SJCRH30 (cell line): ENCODE measurements around the gene ZNF443. TPM values are rescaled to one million over a fixed set of nuclear protein-coding genes. Genes with fewer than 3 reads are reported as not detected.
"Not testable (repeated sequence)": the region's sequence is repeated elsewhere in the genome, so short reads cannot be mapped to it uniquely, and the experiment has no call there.

Experiments
- DNase-seq, 2 experiments: peaks; one replicate each; pipeline ENCODE4 v3.0.0-alpha.2; 2015 to 2020
- H3K27ac ChIP-seq: fragments of 250-450 bp; sonication (Bioruptor Pico); 2 replicates; pipeline ENCODE4 v1.5.1; 2020; ENCODE audit warnings: mild to moderate bottlenecking, moderate library complexity
- H3K27me3 ChIP-seq: fragments of 250-450 bp; sonication (Bioruptor Pico); 2 replicates; pipeline ENCODE4 v1.5.1; 2020; ENCODE audit warnings: mild to moderate bottlenecking, moderate library complexity
- H3K36me3 ChIP-seq: fragments of 250-450 bp; sonication (Bioruptor Pico); 2 replicates; pipeline ENCODE4 v1.5.1; 2020; ENCODE audit warnings: mild to moderate bottlenecking, moderate library complexity
- H3K4me1 ChIP-seq: fragments of 250-450 bp; sonication (Bioruptor Pico); 2 replicates; pipeline ENCODE4 v1.5.1; 2020; ENCODE audit warnings: mild to moderate bottlenecking, moderate library complexity
- H3K4me3 ChIP-seq: fragments of 250-450 bp; sonication (Bioruptor Pico); 2 replicates; pipeline ENCODE4 v1.5.1; 2020; ENCODE audit warnings: mild to moderate bottlenecking, moderate library complexity
- H3K9me3 ChIP-seq: fragments of 250-450 bp; sonication (Bioruptor Pico); replicated peaks from 2 replicates; pipeline ENCODE4 v1.5.1; 2020; ENCODE audit warnings: mild to moderate bottlenecking, moderate library complexity
- total RNA-seq: library from RNA; depleted of rRNA; stranded (reverse); fragments of >200 nt; shearing (Covaris generic); gene quantifications from 2 replicates; pipeline ENCODE4 v1.2.3, GENCODE V29; 2014; rRNA removed

Gene ZNF443
- 10.8 and 12.0 TPM in 2 replicates for total RNA-seq

DNA sequence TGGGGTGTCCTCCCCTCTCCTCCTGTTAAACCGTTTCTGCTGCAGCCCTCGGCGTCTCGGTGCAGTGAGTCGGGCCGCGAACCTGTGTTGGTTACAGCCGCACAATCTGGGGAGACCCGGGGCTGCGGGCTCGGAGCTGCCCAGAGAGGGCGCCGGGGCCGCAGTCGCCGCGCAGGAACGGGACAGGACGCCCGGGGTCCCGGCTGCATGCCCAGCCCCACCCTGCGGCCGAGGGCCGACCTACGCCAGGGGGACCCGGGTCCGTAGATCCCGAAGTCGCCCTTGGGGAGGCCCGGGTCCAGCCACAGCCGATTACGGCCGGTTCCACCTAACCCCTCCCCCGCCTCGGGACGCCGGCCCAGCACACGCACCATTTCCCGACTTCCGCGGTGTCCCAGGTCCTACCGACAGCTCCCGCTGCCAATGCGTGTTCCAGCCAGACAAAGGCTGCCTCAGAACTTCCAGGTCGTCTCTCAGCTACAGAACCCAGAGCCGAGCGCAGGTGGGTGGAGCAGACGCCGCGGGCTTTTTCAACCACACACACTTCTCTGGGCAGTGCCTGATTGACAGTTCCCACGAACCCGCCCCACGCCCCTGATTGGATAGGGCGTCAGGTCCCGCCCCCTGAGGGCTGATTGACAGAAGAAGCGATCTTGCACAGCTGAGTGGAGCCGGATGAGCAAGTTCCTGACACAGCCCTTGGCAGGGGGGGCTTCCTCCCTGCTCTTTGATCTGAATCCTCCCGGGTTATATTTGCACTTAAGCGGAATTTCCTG is at the start of gene ZNF443:
TSS of gene ZNF443 (minus strand) at position 481 of the 776 bp plus-strand sequence. CDS start at position 374, 107 bp downstream.
- peaks cover 15% of the 10 kb centered on the region; the same call in 1 of the 2 replicates for H3K9me3 ChIP-seq
- H3K4me1 ChIP-seq: no peaks in the 10 kb centered on the region
- DNase-seq: peak; percentile 99 to 100
- H3K27me3 ChIP-seq: no peaks in the 10 kb centered on the region
- H3K36me3 ChIP-seq: no peaks in the 10 kb centered on the region
- H3K27ac ChIP-seq: peak within 1 kb of the TSS; percentile 36; the same call in 1 of the 2 replicates
- peak within 1 kb of the TSS; percentile 75 for H3K4me3 ChIP-seq

DNA sequence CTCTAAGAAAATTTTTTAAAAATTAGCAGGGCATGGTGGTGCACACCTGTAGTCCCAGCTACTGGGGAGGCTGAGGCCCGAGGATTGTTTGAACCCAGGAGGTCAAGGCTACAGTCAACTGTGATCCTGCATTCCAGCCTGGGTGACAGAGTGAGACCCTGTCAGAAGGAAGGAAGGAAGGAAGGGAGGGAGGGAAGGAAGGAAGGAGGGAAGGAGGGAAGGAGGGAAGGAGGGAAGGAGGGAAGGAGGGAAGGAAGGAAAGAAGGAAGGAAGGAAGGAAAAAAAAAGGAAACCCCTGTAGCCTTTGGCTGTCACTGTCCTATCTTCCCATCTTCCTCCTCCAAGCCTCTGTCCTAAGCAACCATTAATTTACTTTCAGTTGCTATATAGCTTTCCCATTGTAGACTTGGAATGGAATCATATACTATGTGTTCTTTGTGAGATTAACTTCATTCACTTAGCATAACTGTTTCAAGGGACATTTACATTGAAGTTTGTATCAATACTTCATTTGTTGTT is 45.5 kb upstream of the ZNF443 start:
- not testable (repeated sequence) for H3K4me3 ChIP-seq, H3K27me3 ChIP-seq, DNase-seq, H3K4me1 ChIP-seq, H3K27ac ChIP-seq, H3K9me3 ChIP-seq, H3K36me3 ChIP-seq

DNA sequence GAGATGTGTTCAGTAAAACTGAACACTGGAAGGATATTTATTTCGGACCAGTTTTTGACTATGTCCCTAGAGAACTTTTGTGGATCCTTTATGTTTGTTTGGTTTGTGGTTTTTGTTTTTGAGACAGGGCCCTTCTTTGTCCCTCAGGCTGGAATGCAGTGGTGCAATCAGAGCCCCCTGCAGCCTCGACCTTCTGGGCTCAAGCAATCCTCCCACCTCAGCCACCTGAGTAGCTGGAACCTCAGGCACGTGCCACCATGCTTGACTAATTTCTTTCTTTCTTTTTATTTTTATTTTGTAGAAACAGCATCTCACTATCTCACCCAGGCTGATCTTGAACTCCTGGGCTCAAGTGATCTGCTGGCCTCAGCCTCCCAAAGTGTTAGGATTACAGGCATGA is 44.8 kb upstream of the ZNF443 start:
- Histone ChIP-seq H3K27ac (no peak overlapping the region), H3K36me3 (peaks cover 3% of the 10 kb centered on the region; the same call in 1 of the 2 replicates), H3K4me3 (peak overlapping the region; percentile 90; the same call in 1 of the 2 replicates), H3K27me3 (no peaks in the 10 kb centered on the region), H3K9me3 (0 out of 2 replicates have a peak, but pooled peaks cover 3% of the 10 kb centered on the region), H3K4me1 (0 out of 2 replicates have a peak, but pooled peaks cover 6% of the 10 kb centered on the region)
- DNase-seq: no peak

DNA sequence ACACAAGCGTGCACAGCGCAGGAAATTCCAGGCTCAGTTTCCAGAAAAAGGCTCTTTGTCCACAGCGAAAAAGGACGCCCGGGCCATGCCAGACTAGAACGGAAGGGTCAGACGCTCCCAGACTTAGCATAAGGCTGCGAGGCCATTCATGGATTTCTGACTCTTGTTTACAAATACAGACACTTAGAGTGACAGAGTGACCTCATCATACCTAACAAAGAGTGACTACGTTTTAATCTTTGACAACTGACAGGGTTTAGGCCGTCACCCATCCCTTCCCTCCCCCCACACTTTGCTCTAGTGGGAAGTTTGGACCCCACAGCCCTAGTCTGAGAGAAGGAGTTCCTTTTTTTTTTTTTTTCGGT is 44.2 kb upstream of the ZNF443 start:
- H3K9me3 ChIP-seq: 0 out of 2 replicates have a peak, but pooled peaks cover 3% of the 10 kb centered on the region
- peak overlapping the region; percentile 90 for H3K4me3 ChIP-seq
- 0 out of 2 replicates have a peak, but pooled peaks cover 6% of the 10 kb centered on the region for H3K4me1 ChIP-seq
- H3K27me3 ChIP-seq: no peaks in the 10 kb centered on the region
- peaks cover 3% of the 10 kb centered on the region; the same call in 1 of the 2 replicates for H3K36me3 ChIP-seq
- no peak for DNase-seq
- H3K27ac ChIP-seq: peak overlapping the region; percentile 19; the same call in 1 of the 2 replicates

DNA sequence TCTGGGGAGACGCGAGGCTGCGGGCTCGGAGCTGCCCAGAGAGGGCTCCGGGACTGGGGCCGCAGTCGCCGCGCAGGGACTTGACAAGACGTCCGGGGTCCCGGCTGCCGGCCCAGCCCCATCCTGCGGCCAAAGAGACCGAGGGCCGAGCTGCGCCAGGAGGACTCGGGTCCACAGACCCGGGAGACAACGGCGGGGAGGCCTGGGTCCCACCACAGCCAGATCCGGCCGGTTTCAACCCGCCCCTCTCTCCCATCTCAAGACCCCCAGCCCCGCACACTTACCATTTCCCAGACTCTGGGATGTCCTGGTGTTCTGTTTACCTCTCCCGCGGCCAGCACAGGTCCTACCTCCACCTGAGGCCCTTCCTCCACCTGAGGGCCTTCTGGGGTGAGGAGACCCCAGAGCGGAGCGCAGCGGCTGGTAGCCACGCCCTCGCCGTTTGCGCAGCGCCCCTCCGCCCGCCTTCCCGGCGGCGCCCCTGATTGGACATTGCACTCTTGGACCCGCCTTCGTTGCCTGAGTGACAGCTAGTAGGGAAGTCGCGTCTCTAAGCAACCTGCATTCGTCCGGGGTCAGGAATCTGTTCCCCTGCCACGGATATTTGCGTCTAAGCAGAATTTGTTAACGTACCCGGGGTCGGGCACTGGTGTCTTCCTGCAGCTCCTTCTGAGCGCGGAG is 43.7 kb upstream of the ZNF443 start, which contains the start of gene ZNF709:
TSS of gene ZNF709 (minus strand) at position 446 of the 681 bp plus-strand sequence. CDS start at position 287, 159 bp downstream.
- peak; percentile 93 to 97 for DNase-seq
- Histone ChIP-seq H3K9me3 (0 out of 2 replicates have a peak, but pooled peaks cover 3% of the 10 kb centered on the region), H3K27me3 (no peaks in the 10 kb centered on the region), H3K4me3 (peak within 1 kb of the TSS; percentile 90), H3K4me1 (0 out of 2 replicates have a peak, but pooled peaks cover 6% of the 10 kb centered on the region), H3K27ac (peak within 1 kb of the TSS; percentile 19; the same call in 1 of the 2 replicates), H3K36me3 (peaks cover 3% of the 10 kb centered on the region; the same call in 1 of the 2 replicates)

DNA sequence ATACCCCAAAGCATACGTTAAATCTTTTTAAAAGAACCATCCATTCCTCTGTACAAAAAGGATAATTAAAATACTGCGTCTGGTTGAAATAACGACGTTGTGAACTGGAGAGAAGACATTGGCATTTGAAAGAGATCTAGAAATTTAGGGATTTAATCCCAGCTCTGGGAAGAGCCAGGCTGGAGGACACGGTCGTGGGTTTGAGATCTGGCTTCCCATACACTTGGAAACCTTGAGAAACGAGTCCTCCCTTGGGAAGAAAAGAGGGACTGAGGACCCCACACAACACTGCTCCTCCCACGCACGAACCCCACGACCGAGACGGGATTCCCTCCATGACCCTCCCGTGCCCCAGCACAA is 43.2 kb upstream of the ZNF443 start:
- Histone ChIP-seq H3K36me3 (peaks cover 3% of the 10 kb centered on the region; the same call in 1 of the 2 replicates), H3K27ac (peak overlapping the region; percentile 19; the same call in 1 of the 2 replicates), H3K4me3 (peak overlapping the region; percentile 90), H3K9me3 (0 out of 2 replicates have a peak, but pooled peaks cover 3% of the 10 kb centered on the region), H3K4me1 (0 out of 2 replicates have a peak, but pooled peaks cover 6% of the 10 kb centered on the region), H3K27me3 (no peaks in the 10 kb centered on the region)
- no peak for DNase-seq

DNA sequence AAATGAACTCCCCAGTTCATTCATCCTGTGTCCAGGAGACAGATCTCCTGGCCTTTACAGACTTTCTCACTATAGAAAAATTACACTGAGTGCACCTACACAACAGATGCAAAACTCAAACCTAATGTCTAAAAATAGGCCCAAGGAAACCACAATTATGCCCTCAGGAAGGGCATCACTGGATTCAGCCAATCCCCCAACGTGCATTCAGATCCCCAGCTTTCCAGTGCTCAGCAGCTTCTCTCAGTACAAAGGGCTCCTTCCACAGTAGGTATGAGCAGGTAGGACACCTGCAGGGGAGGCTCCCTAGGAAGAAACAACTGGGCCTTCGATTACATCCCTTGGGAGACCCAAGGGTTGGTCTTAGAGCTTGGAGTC is 41.7 kb upstream of the ZNF443 start:
- no peak overlapping the region for H3K27ac ChIP-seq
- 0 out of 2 replicates have a peak, but pooled peaks cover 3% of the 10 kb centered on the region for H3K9me3 ChIP-seq
- no peaks in the 10 kb centered on the region for H3K27me3 ChIP-seq
- peak in 1 of 2 experiments; percentile 37 for DNase-seq
- H3K4me1 ChIP-seq: 0 out of 2 replicates have a peak, but pooled peaks cover 6% of the 10 kb centered on the region
- peaks cover 3% of the 10 kb centered on the region; the same call in 1 of the 2 replicates for H3K36me3 ChIP-seq
- H3K4me3 ChIP-seq: no peak overlapping the region

DNA sequence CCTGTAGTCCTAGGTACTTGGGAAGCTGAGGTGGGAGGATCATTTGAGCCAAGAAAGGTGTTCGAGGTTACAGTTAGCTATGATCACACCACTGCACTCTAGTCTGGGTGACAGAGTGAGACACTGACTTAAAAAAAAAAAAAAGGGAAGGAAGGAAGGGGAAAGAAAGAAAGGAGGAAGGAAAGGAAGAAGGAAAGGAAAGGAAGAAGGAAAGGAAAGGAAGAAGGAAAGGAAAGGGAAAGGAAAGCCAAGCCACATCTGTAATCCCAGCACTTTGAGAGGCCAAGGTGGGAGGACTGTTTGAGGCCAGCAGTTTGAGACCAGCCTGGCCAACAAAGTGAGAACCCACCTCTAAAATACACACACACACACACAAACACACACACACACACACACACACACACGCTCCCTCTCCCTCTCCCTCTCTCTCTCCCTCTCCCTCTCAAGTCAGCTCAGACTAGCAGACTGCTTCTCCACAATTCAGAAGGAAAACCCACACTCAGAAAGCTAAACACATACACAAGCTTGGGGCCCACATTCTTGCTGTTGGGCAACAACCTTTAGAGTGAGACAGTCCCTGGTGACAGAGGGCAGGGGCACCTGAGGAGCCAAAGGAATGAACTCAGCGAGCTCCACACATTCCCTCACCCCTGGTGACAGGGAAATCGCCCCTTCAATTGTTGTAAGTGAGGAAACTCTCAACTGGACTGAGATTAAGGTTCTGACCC is 41.1 kb upstream of the ZNF443 start:
- DNase-seq: no peak
- H3K9me3 ChIP-seq: 0 out of 2 replicates have a peak, but pooled peaks cover 3% of the 10 kb centered on the region
- H3K36me3 ChIP-seq: peaks cover 3% of the 10 kb centered on the region; the same call in 1 of the 2 replicates
- no peaks in the 10 kb centered on the region for H3K27me3 ChIP-seq
- H3K27ac ChIP-seq: no peak overlapping the region
- H3K4me1 ChIP-seq: 0 out of 2 replicates have a peak, but pooled peaks cover 6% of the 10 kb centered on the region
- no peak overlapping the region for H3K4me3 ChIP-seq

DNA sequence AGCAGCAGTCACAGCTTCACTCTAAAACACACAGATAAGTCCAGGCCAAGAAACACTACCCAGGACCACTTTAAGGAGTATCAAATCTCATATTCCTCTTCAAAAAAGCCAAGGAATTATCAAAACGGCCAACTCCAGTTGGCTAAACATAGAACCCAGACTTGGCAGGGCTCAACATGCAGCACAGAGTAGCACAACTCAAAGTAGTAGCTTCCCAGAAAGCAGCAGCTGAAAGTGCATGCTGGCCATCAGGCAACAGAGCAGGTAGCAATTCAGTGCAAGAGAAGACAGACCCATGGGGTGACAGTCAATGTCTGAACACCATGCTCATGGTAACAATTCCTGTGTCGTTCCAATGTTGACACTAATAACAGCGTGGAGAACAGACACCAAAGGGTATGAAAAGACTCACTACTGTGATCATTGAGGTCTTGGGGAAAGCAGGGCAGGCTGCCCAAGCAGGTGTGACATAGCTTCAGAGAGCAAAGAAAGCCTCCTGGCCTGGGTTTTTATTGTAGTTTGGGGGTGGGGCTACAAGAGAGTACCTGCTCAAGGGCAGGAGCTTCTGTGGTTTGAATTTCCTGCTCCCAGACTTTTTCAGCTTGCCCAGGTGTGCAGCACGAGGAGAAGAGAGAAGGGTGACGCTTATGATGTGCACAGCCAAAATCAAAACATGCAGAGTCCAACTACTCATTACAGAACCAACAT is 37.6 kb upstream of the ZNF443 start:
- H3K27me3 ChIP-seq: no peaks in the 10 kb centered on the region

DNA sequence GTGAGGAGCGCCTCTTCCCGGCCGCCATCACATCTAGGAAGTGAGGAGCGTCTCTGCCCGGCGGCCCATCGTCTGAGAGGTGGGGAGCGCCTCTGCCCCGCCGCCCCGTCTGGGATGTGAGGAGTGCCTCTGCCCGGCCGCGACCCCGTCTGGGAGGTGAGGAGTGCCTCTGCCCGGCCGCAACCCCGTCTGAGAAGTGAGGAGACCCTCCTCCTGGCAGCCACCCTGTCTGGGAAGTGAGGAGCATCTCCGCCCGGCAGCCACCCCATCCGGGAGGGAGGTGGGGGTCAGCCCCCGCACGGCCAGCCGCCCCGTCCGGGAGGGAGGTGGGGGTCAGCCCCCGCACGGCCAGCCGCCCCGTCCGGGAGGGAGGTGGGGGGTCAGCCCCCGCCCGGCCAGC is 26.8 kb upstream of the ZNF443 start:
- DNase-seq, H3K27me3 ChIP-seq, H3K4me1 ChIP-seq, H3K27ac ChIP-seq, H3K4me3 ChIP-seq: not testable (repeated sequence)
- Histone ChIP-seq H3K9me3 (peaks cover 62% of the 10 kb centered on the region), H3K36me3 (peaks cover 50% of the 10 kb centered on the region)

More for the DNA sequence above, 37.6 kb upstream of the ZNF443 start:
- Histone ChIP-seq H3K4me3 (no peak overlapping the region), H3K4me1 (0 out of 2 replicates have a peak, but pooled peaks cover 6% of the 10 kb centered on the region), H3K27ac (no peak overlapping the region), H3K36me3 (peaks cover 3% of the 10 kb centered on the region; the same call in 1 of the 2 replicates), H3K9me3 (peaks cover 2% of the 10 kb centered on the region; the same call in 1 of the 2 replicates)
- no peak for DNase-seq

DNA sequence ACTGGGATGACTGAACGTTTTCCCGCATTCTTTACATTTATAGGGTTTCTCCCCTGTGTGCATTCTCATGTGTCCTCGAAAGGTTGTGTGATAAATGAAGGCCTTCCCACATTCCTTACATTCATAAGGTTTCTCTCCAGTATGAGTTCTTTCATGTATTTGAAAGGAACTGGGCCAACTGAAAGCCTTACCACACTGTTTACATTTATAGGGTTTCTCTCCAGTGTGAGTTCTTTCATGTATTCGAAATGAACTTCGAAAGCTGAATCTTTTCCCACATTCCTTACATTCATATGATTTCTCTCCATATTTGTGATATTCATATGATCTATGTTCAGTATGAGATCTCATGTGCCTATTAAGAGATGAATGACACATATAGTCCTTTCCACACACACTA is 24.4 kb upstream of the ZNF443 start:
- Histone ChIP-seq H3K9me3 (peaks cover 61% of the 10 kb centered on the region), H3K27me3 (no peaks in the 10 kb centered on the region), H3K36me3 (peaks cover 46% of the 10 kb centered on the region), H3K4me3 (no peak overlapping the region), H3K27ac (no peak overlapping the region), H3K4me1 (no peaks in the 10 kb centered on the region; the same call in 1 of the 2 replicates)
- DNase-seq: peak in 1 of 2 experiments; percentile 19

DNA sequence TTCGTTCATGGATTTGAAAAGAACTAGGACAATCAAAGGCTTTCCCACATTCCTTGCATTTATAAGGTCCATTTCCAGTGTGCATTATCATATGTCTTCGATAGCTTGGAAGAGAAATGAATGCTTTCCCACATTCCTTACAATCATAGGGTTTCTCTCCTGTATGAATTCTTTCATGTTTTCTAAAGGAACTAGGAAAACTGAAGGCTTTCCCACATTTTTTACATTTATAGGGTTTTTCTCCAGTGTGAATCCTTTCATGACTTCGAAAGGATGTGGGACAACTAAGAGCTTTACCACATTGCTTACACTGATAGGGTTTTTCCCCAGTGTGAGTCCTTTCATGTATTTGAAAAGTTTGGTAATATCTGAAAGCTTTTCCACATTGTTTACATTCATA is 23.9 kb upstream of the ZNF443 start:
- peaks cover 44% of the 10 kb centered on the region for H3K36me3 ChIP-seq
- no peak overlapping the region for H3K4me3 ChIP-seq
- no peaks in the 10 kb centered on the region for H3K27me3 ChIP-seq
- no peak for DNase-seq
- no peaks in the 10 kb centered on the region; the same call in 1 of the 2 replicates for H3K4me1 ChIP-seq
- peaks cover 57% of the 10 kb centered on the region for H3K9me3 ChIP-seq
- H3K27ac ChIP-seq: no peak overlapping the region

DNA sequence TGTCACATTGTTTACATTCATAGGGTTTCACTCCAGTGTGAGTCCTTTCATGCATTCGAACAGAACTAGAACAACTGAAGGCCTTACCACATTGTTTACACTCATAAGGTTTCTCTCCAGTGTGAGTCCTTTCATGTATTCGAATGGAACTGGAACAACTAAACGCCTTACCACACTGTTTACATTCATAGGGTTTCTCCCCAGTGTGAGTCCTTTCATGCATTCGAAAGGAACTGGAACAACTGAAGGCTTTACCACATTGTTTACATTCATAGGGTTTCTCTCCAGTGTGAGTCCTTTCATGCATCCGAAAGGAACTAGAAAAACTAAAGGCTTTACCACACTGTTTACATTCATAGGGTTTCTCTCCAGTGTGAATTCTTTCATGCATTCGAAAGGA is 23.3 kb upstream of the ZNF443 start:
- peaks cover 55% of the 10 kb centered on the region for H3K9me3 ChIP-seq
- H3K36me3 ChIP-seq: peaks cover 46% of the 10 kb centered on the region
- not testable (repeated sequence) for H3K27me3 ChIP-seq, H3K4me3 ChIP-seq, DNase-seq, H3K4me1 ChIP-seq, H3K27ac ChIP-seq
